ENCODE measurements around the gene KCNH4. TPM values are rescaled to one million over a fixed set of nuclear protein-coding genes. Genes with fewer than 3 reads are reported as not detected.

The KCNH4 gene
- total RNA-seq, 1 experiment from 2014 or later = not detected

DNA sequence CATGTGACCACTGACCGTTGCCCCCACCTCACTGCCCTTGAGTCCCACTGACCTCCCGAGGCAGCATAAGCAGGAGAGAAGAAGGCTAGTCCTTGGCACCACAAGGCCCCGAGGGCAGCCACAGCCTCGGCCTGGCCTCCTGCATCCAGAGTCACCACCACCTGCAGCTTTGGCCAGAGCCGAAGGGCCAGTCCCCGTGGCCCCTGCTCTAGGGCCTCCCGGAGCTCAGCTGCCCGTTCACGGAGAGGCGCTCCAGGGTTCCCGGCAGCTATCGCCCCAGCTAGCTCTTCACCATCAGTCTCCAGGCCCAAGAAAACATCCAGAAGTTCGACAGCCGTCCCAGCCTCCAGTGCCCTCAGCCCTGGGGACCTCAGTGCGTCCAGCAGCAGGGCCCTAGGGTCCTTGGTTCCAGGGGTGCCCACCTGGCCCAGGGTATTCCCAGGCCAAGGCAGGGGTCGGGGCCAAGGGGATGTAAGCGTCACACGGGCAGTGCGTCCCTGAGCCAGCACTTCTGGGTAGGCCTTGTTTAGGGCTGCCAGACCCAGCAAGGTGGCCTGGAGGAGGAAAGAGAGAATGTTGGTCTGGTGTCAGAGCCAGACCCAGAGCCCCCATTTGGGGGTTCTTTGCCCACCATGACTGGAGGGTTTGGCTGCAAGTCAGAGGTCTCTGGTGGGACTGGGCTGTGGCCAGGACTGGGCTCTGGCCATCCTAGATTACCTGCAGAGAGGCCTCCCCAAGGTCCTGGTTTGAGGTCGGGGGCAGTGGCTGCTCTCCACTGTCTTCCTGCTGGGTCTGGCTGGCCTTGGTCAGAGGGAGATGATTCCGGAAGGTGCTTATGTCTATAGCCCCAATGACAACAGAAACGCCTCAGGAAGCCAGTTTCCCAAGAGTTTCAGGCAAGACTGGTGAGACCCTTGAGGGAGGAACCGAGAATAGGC lies 11.5 kb upstream of the KCNH4 start:
- POLR2A ChIA-PET = no interaction called here
- Histone ChIP-seq H3K9me2 (ENCODE audit: insufficient read depth) (no peaks in the 10 kb centered on the region), H3K79me2 (ENCODE audit: insufficient read depth, low read length) (no peaks in the 10 kb centered on the region), H3K9ac (ENCODE audit: low read length) (no peak overlapping the region), H2AFZ (ENCODE audit: low read depth, low read length, poor library complexity, severe bottlenecking) (no peak overlapping the region), H3K9me3 (ENCODE audit: control insufficient read depth in 1 of 2, insufficient read depth in 1 of 2, low read depth in 1 of 2, low read length in 2 of 2) (no peaks in the 10 kb centered on the region), H3K27me3 (ENCODE audit: insufficient read depth, low read length) (no peaks in the 10 kb centered on the region), H3K4me1 (ENCODE audit: control insufficient read depth in 1 of 2, insufficient read depth in 2 of 2, low read length in 2 of 2) (peaks cover 8 to 15% of the 10 kb centered on the region in 2 experiments; a peak in 3 of 4 replicates), H4K20me1 (ENCODE audit: insufficient read depth) (no peaks in the 10 kb centered on the region), H3K4me3 (replicated peaks in 1 of 2; ENCODE audit: low read depth in 1 of 2, low read length in 2 of 2) (0 out of 4 replicates have a peak overlapping the region, but pooled peaks of 1 of the 2 experiments have one; percentile 73), H3K4me2 (ENCODE audit: low read length) (peak overlapping the region; percentile 91), H3K36me3 (ENCODE audit: control insufficient read depth in 1 of 2, insufficient read depth in 2 of 2, low read length in 2 of 2) (no peaks in the 10 kb centered on the region), H3K27ac (ENCODE audit: low read depth, low read length) (peak overlapping the region; percentile 10; the same call in 1 of the 2 replicates)
- CTCF ChIA-PET = no interaction called here
- RAD21 ChIA-PET (ENCODE audit: low non-redundant PET in 1 of 2, low total read pairs in 2 of 2, uncharacterized antibody in 2 of 2, unreplicated experiment in 2 of 2) = no interaction called here
- intact Hi-C loops (cut with micrococcal nuclease) = no loop called here
- ATAC-seq = no peak
- TF ChIP-seq POLR2AphosphoS5 (IDR thresholded peaks at IDR 0.05; ENCODE audit: low read depth, low read length) (no peak), FOSL1 (IDR thresholded peaks at IDR 0.05; ENCODE audit: low read depth) (no peak), ELF1 (IDR thresholded peaks at IDR 0.05; ENCODE audit: borderline replicate concordance, low read depth) (no peak), CBX3 (IDR thresholded peaks at IDR 0.05; ENCODE audit: low read depth) (no peak), YY1 (IDR thresholded peaks at IDR 0.05; ENCODE audit: extremely low read depth, insufficient replicate concordance, low read depth, low read length) (no peak)
- DNase-seq (ENCODE audit: low read depth, low spot score) = no peak
- BruUV-seq (replicated peaks) = no TSS peak

DNA sequence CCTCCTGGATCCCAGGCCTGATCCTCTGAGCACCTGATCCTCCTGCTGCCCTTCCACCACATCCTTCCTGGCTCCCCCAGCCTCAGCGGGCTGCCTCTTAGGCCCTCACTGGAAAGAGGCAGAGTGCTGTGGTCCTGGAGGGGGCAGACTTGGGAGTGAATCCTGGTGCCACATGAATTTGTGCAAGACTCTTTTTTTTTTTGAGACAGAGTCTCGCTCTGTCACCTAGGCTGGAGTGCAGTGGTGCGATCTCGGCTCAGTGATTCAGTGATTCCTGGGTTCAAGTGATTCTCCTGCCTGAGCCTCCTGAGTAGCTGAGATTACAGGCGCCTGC lies 10.3 kb upstream of the KCNH4 start:
- RAD21 ChIA-PET (ENCODE audit: low non-redundant PET in 1 of 2, low total read pairs in 2 of 2, uncharacterized antibody in 2 of 2, unreplicated experiment in 2 of 2) = no interaction called here
- Histone ChIP-seq H3K27me3 (ENCODE audit: insufficient read depth, low read length) (no peaks in the 10 kb centered on the region), H3K9me3 (ENCODE audit: control insufficient read depth in 1 of 2, insufficient read depth in 1 of 2, low read depth in 1 of 2, low read length in 2 of 2) (no peaks in the 10 kb centered on the region), H3K79me2 (ENCODE audit: insufficient read depth, low read length) (no peaks in the 10 kb centered on the region), H3K4me2 (ENCODE audit: low read length) (no peak overlapping the region), H3K9me2 (ENCODE audit: insufficient read depth) (no peaks in the 10 kb centered on the region), H3K9ac (ENCODE audit: low read length) (no peak overlapping the region), H4K20me1 (ENCODE audit: insufficient read depth) (no peaks in the 10 kb centered on the region), H3K27ac (ENCODE audit: low read depth, low read length) (no peak overlapping the region), H3K4me3 (replicated peaks in 1 of 2; ENCODE audit: low read depth in 1 of 2, low read length in 2 of 2) (no peak overlapping the region), H2AFZ (ENCODE audit: low read depth, low read length, poor library complexity, severe bottlenecking) (no peak overlapping the region), H3K4me1 (ENCODE audit: control insufficient read depth in 1 of 2, insufficient read depth in 2 of 2, low read length in 2 of 2) (peaks cover 8 to 15% of the 10 kb centered on the region in 2 experiments; a peak in 3 of 4 replicates), H3K36me3 (ENCODE audit: control insufficient read depth in 1 of 2, insufficient read depth in 2 of 2, low read length in 2 of 2) (no peaks in the 10 kb centered on the region)
- POLR2A ChIA-PET = no interaction called here
- DNase-seq (ENCODE audit: low read depth, low spot score) (no peak), ATAC-seq (no peak)
- intact Hi-C loops (cut with micrococcal nuclease) = no loop called here
- CTCF ChIA-PET = no interaction called here
- TF ChIP-seq YY1 (IDR thresholded peaks at IDR 0.05; ENCODE audit: extremely low read depth, insufficient replicate concordance, low read depth, low read length) (no peak), ZFX (IDR thresholded peaks at IDR 0.05) (no peak), TCF7L2 (IDR thresholded peaks at IDR 0.05; ENCODE audit: borderline replicate concordance, extremely low read depth, insufficient read depth, insufficient read length) (no peak), SRF (IDR thresholded peaks at IDR 0.05; ENCODE audit: low read depth) (no peak)
- no TSS peak for BruUV-seq (replicated peaks)

All from HCT116 (cell line).